Inflammatory macrophage treated with lipopolysaccharide for 1 hour (primary cell): Measurements from ENCODE around the gene CYBA.
A peak's percentile ranks its signal among the peaks of the same experiment; 100 is the strongest.

ENCODE experiments used
- DNase-seq, 2 donors: peaks; one replicate each; pipeline ENCODE4 v3.0.0-alpha.2; 2020 to 2022

The CYBA gene

GRCh38 chr16:88650749-88651275 lies at the start of gene CYBA:
Gene CYBA, minus strand, starts transcription at chr16:88651053. Its CDS starts 40 bp downstream, at chr16:88651013.
- DNase-seq, result peak; percentile 90 to 92

- DNase-seq, result no peak
These were observed 49.4 kb upstream of the CYBA start for GRCh38 chr16:88700322-88700635.

DNA sequence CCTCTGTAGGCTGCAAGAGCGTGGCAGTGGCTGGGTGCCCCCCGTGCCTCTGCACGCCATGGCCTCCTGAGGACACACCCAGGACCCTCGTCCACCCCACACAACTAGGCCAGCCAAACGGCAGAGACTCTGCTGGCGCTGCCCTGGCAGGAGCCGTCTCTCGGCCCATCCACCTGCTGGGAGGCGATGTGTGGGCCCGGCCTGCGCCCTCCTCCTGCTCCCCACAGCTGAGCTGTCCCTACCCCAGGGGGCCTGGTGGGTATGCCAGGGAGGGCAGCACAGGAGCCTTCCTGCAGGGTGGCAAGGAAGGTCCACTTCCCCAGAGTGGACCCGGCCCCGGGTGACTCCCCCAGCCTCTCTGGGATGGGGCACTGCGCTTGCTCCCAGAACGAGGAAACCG lies 48.3 kb upstream of the CYBA start:
- DNase-seq, result no peak

GRCh38 chr16:88698646-88699045 lies 47.8 kb upstream of the CYBA start:
- no peak for DNase-seq

DNA sequence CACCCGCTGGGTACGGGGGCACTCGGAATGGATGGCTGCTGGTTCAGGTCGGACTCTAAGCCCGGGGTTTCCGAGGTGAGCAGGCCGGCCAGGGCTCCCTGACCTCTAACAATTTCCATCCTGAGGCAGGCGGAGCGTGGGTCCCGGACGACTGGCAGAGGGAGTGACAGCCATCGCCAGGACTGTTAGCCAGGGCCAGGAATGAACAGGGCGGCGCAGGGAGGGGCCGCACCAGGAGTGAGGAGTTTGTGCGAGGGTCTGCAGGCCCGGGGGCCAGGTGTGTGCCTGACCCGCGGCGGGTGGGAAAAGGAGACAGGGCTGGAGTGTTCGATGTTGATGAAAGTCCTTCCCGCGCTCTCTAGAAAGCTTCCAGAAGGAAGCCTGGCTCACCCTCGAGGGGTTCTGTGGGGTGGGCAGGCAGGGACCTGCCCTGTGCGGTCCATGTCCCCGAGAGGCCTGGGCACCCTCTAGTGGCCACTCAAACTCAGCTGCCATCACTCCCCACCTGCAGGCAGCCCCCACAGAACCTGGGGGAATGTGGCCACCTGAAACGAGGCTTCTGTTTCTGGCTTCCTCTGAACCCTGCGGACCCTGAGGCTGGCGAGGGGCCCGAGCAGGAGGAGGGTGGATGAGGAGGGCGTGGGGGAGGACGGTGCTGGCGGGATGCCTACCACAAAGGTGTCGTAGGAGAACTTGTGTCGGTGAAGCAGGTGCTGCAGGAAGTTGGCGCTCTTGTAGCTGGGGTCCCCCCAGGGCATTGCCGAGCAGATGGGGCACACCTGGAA lies 47.2 kb upstream of the CYBA start:
- DNase-seq, result no peak

DNA sequence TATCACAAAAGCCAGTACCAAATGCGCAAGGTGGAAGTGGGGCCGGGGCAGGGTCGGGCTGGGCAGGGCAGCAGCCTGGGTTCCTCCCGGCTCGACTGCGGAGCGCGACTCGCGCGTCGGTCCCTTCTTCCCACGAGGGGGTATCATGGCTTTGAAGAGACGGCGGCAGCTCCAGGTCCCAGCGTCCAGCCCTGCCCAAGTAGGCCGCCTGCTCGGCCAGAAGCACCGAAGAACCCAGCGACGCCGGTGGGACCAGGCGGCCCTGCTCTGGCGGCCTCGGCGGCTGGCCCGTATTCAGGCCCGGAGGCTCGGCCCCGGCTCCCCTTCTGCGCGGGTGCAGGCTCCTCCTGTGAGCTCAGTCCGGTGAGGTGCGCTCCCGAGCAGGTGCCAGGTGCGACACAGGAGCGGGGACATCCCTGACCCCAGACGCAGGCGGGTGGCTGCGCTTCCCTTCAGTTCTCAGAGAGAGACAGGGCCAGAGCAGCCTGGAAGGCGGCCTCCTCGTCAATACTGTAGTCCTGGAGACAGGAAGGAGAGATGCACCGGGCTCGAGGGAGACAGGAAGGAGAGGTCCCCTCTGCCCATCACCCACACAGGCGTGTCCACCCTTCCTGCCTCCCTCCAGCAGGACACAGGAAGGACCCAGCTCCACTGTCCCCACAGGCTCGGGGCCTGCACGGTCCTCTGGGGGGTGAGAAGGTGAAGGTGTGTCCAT lies 46.4 kb upstream of the CYBA start:
- DNase-seq, result no peak

DNA sequence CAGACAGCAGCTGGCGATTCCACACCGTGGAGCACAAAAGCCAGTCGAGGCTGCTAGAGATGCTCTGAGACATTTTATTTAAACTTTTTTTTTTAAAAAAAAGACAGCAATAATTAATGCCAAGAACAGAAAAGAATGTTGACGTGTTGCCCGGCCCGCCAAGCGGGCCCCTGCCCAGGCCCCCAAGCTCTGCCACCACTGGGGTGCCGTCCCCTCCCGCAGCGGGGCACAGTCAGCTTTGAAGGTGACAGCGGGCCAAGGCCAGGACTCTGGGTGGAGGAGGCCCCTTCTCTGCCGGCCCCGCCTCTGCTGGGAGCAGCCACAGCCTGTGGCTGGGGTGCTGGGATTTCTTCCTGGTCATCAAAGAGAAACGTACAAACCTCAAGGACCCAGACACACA lies 45.6 kb upstream of the CYBA start:
- DNase-seq, result no peak

DNA sequence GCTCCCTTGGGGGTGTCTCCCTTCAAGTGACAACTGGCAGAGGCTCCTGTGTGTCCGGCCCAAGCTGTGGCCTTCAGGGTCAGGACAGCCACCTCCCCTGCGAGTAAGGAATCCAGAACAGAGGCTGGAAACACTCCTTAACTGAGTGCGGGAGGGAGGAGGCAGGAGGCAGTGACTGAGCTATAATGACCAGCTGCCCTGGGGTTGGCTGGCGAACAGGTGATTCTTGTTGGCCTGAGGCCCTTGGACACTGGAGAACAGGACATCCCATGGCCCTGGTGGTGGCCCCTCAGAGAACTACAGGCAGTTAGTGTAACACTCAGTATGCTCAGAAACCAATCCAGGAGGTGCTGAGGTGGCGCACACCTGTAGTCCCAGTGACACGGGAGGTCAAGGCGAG lies 44.9 kb upstream of the CYBA start:
- DNase-seq, result no peak

DNA sequence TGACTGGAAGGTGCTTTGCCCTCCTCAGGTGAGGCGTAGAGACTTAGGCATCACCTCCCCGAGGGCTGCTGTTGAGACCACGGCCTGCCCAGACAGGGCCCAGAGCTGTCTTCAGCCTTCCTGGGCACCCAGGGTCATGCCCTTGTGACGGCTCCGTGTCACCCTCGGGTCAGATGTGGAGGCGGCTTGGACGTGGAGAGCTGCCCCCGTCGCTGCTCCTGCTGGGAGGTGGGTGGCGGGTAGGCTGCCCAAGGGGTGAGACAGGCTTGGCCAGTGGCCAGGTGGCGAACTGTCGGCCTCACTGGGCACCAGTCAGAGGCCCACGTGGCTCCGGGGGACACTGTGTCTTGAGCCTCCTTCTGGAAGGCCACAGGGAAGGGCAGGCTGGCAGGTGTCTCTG lies 44.4 kb upstream of the CYBA start:
- DNase-seq, result no peak

DNA sequence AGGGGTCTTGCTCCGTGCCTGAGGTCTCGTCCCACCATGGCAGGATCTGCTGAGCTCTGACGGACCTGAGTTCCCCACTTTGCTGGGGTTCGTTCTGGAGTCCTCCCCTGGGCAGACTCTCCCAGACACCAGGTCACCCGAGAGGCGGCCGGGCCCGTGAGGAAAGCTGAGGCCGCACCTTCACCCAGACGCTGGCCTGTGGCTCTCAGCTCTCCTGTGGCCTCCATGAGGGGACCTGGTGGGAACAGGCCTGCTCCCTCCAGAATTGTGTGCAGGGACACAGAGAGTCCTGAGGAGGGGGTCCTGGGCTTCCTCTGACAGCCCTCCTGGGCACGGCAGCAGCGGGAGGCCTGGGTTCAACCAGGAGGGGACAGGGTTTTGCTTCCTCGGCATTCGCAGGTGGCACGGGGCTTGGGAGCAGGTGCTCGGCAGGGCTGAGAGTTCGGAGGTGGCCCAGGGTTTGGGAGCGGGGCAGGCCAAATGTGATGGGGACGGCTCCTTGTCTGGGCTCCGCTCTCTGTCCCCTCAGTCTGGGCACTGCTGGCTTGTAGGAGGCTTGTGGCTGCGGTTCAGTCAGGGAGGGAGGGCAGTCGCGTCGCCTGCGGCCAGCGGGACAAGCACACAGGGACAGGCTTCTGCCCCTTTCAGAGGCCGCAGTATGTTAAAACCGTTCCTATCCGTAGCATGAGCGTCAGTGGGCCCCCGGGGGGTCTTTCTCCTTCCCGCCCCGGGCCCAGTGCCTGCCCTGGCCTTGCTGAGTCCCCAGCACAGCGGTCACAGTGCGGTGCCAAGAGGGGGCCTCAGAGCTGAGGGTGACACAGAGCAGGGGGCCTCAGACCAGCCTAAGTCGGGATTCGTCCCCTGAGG lies 43.6 kb upstream of the CYBA start:
- no peak for DNase-seq

DNA sequence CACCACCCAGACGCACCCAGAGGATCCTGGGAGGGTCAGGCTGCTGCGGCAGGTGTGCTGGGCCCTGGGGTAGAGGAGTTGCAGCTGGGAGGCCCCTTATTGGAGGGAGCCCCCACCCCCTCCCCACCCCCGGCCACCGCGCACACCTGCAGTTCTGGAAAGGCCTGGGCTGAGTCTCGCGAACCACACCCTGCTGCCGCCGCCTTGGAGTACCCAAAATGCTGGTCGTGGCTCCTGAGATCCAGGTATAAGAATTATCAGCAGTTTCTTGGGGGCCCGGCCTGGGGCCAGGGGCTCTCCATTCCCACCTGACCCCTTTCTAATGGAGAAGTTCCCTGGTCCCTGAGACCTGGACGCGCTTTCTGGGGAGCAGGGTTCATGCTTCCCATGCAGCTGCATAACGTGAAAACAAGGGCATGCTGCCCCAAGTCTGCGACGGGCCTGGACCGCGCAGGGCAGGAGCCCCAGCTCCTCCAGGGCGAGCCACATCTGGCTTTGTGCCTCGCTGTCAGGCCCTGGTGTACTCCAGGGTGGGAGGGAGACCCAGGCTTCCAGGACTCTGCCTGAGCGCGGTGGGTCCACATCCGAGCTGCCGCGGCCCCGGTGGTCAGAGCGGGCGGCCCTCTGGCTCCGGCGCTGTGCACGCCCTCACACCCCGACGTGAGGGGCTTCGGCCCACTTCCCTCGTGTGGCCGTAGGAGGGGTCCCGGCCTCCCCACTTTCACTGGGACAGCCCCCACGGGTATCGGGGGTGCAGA lies 42.7 kb upstream of the CYBA start:
- no peak for DNase-seq

GRCh38 chr16:88692861-88693260 lies 42.0 kb upstream of the CYBA start:
- no peak for DNase-seq

GRCh38 chr16:88691924-88692560 lies 41.2 kb upstream of the CYBA start:
- DNase-seq, result peak; percentile 78 to 92

- DNase-seq, result no peak
These were observed 40.4 kb upstream of the CYBA start for GRCh38 chr16:88691129-88691813.

DNA sequence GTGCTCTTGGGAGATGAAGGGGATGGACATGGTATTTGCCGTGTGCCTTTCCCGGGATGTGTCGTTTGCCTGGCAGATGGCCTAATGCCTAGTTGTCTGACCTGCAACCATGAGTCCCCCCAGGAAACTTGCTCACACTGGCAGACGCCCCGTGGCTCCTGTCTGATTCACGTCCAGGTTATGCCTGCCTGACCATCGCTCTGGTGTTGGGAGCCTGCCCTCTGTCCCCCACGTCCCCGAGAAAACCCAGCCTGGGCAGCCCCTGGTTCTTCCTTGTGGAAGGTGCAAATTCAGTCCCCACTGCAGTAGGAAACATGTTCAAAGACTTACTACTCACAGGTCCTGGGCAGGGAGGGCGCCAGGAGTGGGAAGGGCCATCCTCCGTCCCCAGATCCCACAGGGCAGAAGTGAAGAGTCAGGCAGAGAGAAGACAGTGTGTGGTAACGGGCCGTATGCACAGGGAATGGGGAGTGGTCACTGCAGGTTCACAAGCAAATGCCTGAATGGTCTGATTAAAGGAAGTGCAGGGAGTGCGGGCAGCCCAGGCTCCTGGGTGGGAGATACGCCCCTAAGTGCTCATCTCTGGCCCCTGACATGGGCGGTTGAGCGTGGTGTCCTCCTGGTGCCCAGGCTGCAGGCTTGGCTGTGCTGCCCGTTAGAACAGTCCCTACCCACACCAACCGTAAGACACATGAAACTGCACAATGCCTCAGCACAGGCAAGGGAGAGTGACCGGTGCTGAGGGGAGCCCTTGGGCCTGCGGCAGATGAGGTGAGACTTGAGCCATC lies 39.7 kb upstream of the CYBA start:
- no peak for DNase-seq

DNA sequence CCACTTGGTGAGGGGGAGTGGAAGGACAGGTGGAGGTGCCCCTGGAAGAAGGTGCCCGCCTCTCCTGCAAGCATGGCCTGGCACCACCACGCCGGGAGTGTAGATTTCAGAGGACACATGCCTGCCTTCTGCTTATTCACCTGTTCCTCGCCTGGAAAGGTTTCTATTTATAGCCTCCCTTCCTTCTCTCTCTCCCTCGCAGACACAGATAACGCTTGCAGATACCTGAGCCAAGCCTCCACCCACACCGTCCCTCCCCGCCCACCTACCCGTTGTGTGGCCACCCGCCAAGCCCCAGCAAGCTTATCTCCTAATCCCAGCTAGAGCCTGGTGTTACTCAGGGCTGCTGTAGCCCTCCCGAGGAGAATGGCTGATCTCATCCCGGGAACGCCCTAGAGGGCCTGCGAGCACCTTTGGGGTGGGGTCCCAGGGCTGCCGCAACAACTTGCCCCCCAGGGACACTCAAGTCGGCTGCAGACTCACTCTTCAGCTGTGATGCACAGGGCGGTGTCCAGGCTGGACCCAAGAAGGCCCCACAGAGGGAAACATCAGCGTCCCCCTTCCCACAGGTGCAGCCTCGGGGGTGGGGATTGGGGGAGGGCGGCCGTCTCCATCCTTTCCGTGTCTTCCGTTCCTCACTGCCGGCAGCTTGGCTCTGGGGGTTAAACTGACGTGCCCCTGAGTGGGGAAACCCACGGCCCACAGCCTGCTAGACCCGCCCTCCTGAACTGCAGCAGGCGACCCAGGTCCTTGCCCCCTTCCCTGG lies 37.3 kb upstream of the CYBA start:
- no peak for DNase-seq

GRCh38 chr16:88687676-88688012 lies 36.8 kb upstream of the CYBA start:
- no peak for DNase-seq

DNA sequence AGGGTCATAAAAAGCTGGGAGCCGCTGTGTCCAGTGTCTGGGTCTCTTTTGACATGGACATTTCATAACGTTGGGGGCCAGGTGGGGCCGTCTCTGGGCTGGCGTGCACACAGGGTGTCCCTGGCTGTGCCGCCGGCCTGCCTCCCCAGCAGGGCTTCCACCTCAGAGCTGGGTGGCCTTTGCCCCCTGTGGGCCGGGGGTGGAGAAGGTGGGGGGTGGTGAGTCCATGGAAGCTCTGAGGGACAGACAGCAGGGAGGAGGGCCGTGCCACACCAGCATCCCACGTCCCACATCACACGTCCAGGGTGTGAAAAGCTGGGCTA lies 36.4 kb upstream of the CYBA start:
- no peak for DNase-seq

DNA sequence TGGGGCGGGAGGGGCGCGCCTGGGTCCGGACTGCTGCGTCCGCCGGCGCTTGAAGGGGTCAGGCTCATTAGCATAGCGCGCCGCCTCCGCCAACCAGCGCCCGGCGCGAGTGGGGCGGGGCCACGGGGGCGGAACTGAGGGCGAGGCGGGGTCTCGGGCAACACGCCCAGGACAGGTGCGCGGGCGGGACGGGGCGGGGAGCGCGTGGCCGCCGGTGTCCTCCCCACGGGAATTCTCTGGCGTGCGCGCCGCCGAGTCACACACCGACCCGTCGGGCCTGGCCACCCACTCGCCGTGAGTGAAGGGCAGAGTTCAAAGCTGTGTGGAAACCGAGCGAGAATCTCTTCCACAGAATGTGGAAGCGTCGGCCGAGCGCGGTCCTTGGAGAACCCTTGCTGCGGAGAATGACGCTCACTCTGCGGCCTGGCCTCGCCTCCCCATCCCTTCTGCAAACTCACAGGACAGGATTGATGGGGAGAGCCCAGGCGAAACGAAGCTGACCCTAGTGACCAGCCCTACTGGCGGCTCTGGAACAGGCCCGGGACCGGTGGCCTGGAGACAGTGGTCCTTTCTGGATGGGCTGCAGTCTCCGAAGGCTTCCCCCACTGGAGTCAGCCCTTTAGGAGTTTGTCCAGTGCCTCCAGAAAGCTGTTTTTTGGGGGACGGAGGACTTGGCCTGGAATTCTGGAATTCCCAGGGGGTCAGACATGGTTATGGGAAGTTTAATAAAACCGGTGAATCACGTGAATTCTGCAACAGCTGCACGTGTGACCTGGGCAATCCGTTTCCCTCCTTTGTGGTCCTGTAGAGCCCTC lies 35.8 kb upstream of the CYBA start, which contains the start of gene SNAI3:
SNAI3 (minus strand) TSS at position 69 of the 815 bp plus-strand sequence. CDS start 101 bp downstream, outside the sequence.
- peak; percentile 92 to 96 for DNase-seq
